Nephron progenitor cell (in vitro differentiated cells): ENCODE measurements around the gene ZC3H7B.

Experiments
- DNase-seq: peaks from one replicate; pipeline ENCODE4 v3.0.0; 2021
- H3K27ac Mint-ChIP-seq: 2 replicates; pipeline ENCODE4 v1.8.0; 2021; ENCODE audit warnings: mild to moderate bottlenecking, moderate library complexity, mixed read lengths
- H3K27me3 Mint-ChIP-seq: 2 replicates; pipeline ENCODE4 v1.8.0; 2021; ENCODE audit warnings: mild to moderate bottlenecking, low read depth, mixed read lengths; ENCODE audit not compliant: poor library complexity
- H3K36me3 Mint-ChIP-seq: 2 replicates; pipeline ENCODE4 v1.8.0; 2021; ENCODE audit warnings: low read depth, mixed read lengths
- H3K4me1 Mint-ChIP-seq: 2 replicates; pipeline ENCODE4 v1.8.0; 2021; ENCODE audit warnings: mixed read lengths
- H3K4me3 Mint-ChIP-seq: 2 replicates; pipeline ENCODE4 v1.8.0; 2021; ENCODE audit warnings: mild to moderate bottlenecking, moderate library complexity, mixed read lengths
- H3K9me3 Mint-ChIP-seq: 2 replicates; pipeline ENCODE4 v1.8.0; 2021; ENCODE audit warnings: mild to moderate bottlenecking, moderate library complexity, mixed read lengths
- CTCF ChIP-seq: fragments of 200-600 bp; sonication (generic); IDR thresholded peaks from 2 replicates; pipeline ENCODE4 v1.5.0; 2021; ENCODE audit warnings: antibody characterized with exemption

Gene ZC3H7B

GRCh38 chr22:41343300-41343699 is 42.0 kb downstream of the ZC3H7B start:
- no peaks in the 10 kb centered on the region for H3K4me1 Mint-ChIP-seq
- TF ChIP-seq CTCF: no peak
- no peaks in the 10 kb centered on the region for H3K27me3 Mint-ChIP-seq
- H3K27ac Mint-ChIP-seq: no peak overlapping the region
- no peak for DNase-seq
- H3K36me3 Mint-ChIP-seq: peaks cover 12% of the 10 kb centered on the region
- no peaks in the 10 kb centered on the region for H3K9me3 Mint-ChIP-seq
- H3K4me3 Mint-ChIP-seq: no peak overlapping the region

DNA sequence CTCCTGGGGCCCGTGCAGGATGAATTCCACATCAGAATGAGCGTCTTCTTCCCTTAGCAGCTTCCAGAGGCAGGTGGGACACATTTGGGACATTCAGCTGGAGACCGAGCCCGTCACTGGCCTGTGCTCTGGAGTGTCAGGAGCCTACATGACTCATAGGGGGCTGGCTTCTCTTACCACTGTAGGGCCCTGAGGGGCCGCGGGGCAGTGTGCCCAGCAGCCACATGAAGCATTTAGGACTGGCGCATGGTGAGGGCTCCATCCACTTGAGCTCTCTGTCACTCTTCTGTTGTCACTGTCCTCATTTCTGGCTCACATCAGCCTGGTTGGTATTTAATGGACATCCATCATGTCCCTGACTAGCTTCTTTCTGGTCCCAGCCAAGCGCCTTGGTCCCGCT is 42.4 kb downstream of the ZC3H7B start:
- peaks cover 12% of the 10 kb centered on the region for H3K36me3 Mint-ChIP-seq
- no peaks in the 10 kb centered on the region for H3K9me3 Mint-ChIP-seq
- TF ChIP-seq CTCF: no peak
- H3K27me3 Mint-ChIP-seq: no peaks in the 10 kb centered on the region
- no peaks in the 10 kb centered on the region for H3K4me1 Mint-ChIP-seq
- H3K4me3 Mint-ChIP-seq: no peak overlapping the region
- DNase-seq: no peak
- peak overlapping the region; percentile 91 for H3K27ac Mint-ChIP-seq

DNA sequence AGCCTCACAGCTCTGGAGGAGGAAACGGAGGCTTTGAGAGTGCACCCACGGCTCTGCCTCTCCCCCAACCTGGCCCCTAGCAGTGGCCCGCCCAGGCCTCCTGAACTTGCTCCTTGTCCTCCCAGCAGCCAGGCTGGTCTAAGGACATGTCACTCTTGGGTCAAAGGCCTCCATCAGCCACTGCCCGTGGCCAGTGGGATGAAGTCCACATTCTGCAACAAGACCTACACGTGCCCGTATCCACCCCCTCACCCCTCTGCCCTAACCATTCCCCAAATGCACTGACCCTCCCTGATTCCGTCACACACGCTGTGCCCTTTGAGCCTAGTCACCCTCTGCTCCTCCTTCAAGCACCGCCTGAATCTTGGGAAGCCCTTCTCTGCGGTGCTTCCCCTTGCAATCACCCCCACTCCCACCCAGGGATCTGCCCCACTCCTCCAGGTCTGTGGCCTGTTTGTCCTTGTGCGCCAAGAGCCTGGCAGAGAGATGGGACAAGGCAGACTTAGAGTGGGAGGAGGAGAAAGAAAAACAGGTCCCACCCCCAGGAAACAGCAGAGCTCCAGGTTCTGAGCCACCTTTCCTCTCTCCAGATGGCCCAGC is 43.0 kb downstream of the ZC3H7B start:
- Mint-ChIP-seq H3K27ac (peak overlapping the region; percentile 91), H3K9me3 (no peaks in the 10 kb centered on the region), H3K36me3 (peaks cover 12% of the 10 kb centered on the region), H3K4me1 (no peaks in the 10 kb centered on the region), H3K4me3 (no peak overlapping the region), H3K27me3 (no peaks in the 10 kb centered on the region)
- no peak for TF ChIP-seq CTCF
- no peak for DNase-seq

DNA sequence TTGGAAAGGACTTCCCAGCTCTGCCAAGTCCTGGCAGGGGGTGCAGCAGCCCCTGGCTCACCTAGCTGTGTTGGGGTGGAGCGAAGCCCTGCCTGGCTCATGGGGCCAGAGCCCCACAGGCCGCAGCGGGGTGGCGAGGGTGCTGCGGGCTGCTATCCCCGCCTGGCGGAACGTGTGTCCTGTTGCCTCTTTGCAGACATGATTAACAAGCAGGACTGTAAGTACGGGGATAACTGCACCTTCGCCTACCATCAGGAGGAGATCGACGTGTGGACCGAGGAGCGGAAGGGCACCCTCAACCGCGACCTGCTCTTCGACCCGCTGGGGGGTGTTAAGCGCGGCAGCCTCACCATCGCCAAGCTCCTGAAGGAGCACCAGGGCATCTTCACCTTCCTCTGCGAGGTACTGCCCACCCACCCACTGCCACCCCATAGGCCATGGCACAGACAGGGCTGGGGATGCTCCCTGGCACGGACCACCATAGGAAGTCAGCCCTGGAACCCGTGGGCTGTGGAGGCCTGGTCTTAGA is 44.5 kb downstream of the ZC3H7B start:
- Mint-ChIP-seq H3K36me3 (peaks cover 25% of the 10 kb centered on the region), H3K4me1 (no peaks in the 10 kb centered on the region), H3K27me3 (no peaks in the 10 kb centered on the region), H3K4me3 (no peak overlapping the region), H3K9me3 (no peaks in the 10 kb centered on the region), H3K27ac (no peak overlapping the region)
- no peak for TF ChIP-seq CTCF
- DNase-seq: no peak

DNA sequence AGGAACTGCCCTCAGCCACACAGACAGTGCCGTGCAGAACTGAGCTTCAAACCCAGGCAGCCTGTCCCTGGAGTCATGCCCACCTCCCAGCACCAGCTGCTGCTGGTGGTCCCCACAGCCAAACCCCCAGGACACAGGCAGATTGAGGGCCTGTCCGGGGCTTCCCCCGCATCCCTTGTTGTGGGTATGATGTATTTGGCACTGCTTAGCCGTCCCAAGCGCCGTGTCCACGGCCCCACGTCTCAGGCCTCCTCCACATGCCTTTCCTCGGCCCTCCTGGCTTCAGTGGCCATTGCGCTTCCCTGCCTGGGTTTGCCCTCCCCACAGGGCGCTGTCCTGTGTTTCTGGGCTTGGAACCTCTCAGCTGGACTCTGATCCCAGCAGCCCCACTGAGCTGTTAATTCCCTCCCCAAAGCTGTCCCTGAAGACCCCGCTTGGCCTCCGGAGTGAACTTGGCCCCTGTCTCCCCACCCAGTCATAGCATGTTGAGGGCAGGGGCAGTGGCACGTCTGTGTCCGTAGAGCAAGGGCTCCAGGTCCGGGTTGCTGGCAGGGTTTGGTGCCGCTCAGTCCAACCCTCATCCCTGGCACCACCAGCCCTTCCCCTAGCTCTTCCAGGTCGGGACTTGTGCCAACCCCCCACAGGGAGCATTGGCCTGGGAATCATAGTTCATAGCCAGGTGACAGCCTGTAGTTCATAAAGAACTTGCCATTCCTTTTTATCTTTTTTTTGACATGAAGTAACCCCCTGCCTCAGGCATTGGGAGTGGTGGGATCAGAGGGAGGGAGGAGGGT is 45.9 kb downstream of the ZC3H7B start:
- Mint-ChIP-seq H3K4me3 (no peak overlapping the region), H3K36me3 (peaks cover 36% of the 10 kb centered on the region), H3K4me1 (no peaks in the 10 kb centered on the region), H3K27me3 (peaks cover 1% of the 10 kb centered on the region), H3K27ac (no peak overlapping the region), H3K9me3 (no peaks in the 10 kb centered on the region)
- no peak for DNase-seq
- TF ChIP-seq CTCF: no peak
